Left ventricle myocardium inferior (tissue), 1 donor: ENCODE measurements around the gene FYB1. TPM values are rescaled to one million over a fixed set of nuclear protein-coding genes. Genes with fewer than 3 reads are reported as not detected.

Experiments used
- DNase-seq: peaks from one replicate; pipeline ENCODE4 v3.0.0-alpha.2; 2020
- H3K27ac ChIP-seq: fragments of 200-600 bp; replicated peaks from 2 replicates; pipeline ENCODE4 v1.8.0; 2021
- H3K27me3 ChIP-seq: fragments of 200-600 bp; 2 replicates; pipeline ENCODE4 v1.8.0; 2021; ENCODE audit warnings: low read depth
- H3K36me3 ChIP-seq: fragments of 200-600 bp; 2 replicates; pipeline ENCODE4 v1.8.0; 2021
- H3K4me1 ChIP-seq: fragments of 200-600 bp; 2 replicates; pipeline ENCODE4 v1.8.0; 2021
- H3K4me3 ChIP-seq: fragments of 200-600 bp; 2 replicates; pipeline ENCODE4 v1.8.0; 2021; ENCODE audit warnings: mild to moderate bottlenecking, moderate library complexity
- H3K9me3 ChIP-seq: fragments of 200-600 bp; replicated peaks from 2 replicates; pipeline ENCODE4 v1.8.0; 2021
- CTCF ChIP-seq: fragments of 200-600 bp; IDR thresholded peaks from 2 replicates; pipeline ENCODE4 v1.8.0; 2021; ENCODE audit warnings: antibody characterized with exemption, mild to moderate bottlenecking, borderline replicate concordance
- intact Hi-C: fragments of 100-400 bp; cut with micrococcal nuclease; formaldehyde crosslinking; loops from one replicate; pipeline ENCODE4 v1.11.0; 2022
- total RNA-seq: library from RNA; stranded (reverse); fragmentation: NEBNext Ultra II Directional; extraction: Animal tissue kit (Norgen Biotek cat#: 25700); gene quantifications from one replicate; pipeline ENCODE4 v1.2.1, GENCODE V29; 2021
- donor health status: DM: no; HTN: yes; CAD: no; lungs with severe emphysema.

Gene FYB1
- total RNA-seq, 1 donor from 2014 or later, result 4.9 TPM

- Histone ChIP-seq H3K4me1 (peaks cover 8% of the 10 kb centered on the region), H3K27me3 (no peaks in the 10 kb centered on the region), H3K9me3 (no peaks in the 10 kb centered on the region), H3K36me3 (no peaks in the 10 kb centered on the region), H3K27ac (no peak overlapping the region), H3K4me3 (no peak overlapping the region)
- TF ChIP-seq CTCF, result no peak
- no peak for DNase-seq
- intact Hi-C loops, result no loop called here
Observed at GRCh38 chr5:39164016-39164415, 55.3 kb downstream of the FYB1 start.

- Histone ChIP-seq H3K9me3 (no peaks in the 10 kb centered on the region), H3K4me3 (no peak overlapping the region), H3K4me1 (peaks cover 8% of the 10 kb centered on the region), H3K27ac (no peak overlapping the region), H3K27me3 (no peaks in the 10 kb centered on the region), H3K36me3 (no peaks in the 10 kb centered on the region)
- intact Hi-C loops, result no loop called here
- DNase-seq, result no peak
- no peak for TF ChIP-seq CTCF
Observed at GRCh38 chr5:39161578-39161977, 57.8 kb downstream of the FYB1 start.

GRCh38 chr5:39160576-39161213 lies 58.7 kb downstream of the FYB1 start:
- no peaks in the 10 kb centered on the region for H3K36me3 ChIP-seq
- no peak overlapping the region for H3K27ac ChIP-seq

GRCh38 chr5:39159811-39160490 lies 59.4 kb downstream of the FYB1 start:
- Histone ChIP-seq H3K36me3 (no peaks in the 10 kb centered on the region), H3K4me3 (no peak overlapping the region), H3K9me3 (no peaks in the 10 kb centered on the region), H3K27ac (no peak overlapping the region), H3K27me3 (no peaks in the 10 kb centered on the region), H3K4me1 (peaks cover 8% of the 10 kb centered on the region)
- intact Hi-C loops, result no loop called here
- TF ChIP-seq CTCF, result no peak
- DNase-seq, result no peak

More at GRCh38 chr5:39160576-39161213, 58.7 kb downstream of the FYB1 start:
- intact Hi-C loops, result no loop called here
- TF ChIP-seq CTCF, result no peak
- Histone ChIP-seq H3K9me3 (no peaks in the 10 kb centered on the region), H3K4me3 (no peak overlapping the region), H3K4me1 (peaks cover 8% of the 10 kb centered on the region), H3K27me3 (no peaks in the 10 kb centered on the region)
- no peak for DNase-seq

- TF ChIP-seq CTCF, result no peak
Observed at GRCh38 chr5:39158786-39159185, 60.6 kb downstream of the FYB1 start.

More at GRCh38 chr5:39158786-39159185, 60.6 kb downstream of the FYB1 start:
- Histone ChIP-seq H3K27ac (no peak overlapping the region), H3K27me3 (no peaks in the 10 kb centered on the region), H3K36me3 (no peaks in the 10 kb centered on the region), H3K4me3 (no peak overlapping the region), H3K4me1 (peaks cover 8% of the 10 kb centered on the region), H3K9me3 (no peaks in the 10 kb centered on the region)
- no peak for DNase-seq
- intact Hi-C loops, result no loop called here
